ELF-1 (cell line): ENCODE measurements around the gene AFAP1L2.

Experiments used
- DNase-seq: peaks from one replicate; pipeline ENCODE4 v3.0.0-alpha.2; 2016; ENCODE audit warnings: low read depth, low spot score

AFAP1L2 gene

DNA sequence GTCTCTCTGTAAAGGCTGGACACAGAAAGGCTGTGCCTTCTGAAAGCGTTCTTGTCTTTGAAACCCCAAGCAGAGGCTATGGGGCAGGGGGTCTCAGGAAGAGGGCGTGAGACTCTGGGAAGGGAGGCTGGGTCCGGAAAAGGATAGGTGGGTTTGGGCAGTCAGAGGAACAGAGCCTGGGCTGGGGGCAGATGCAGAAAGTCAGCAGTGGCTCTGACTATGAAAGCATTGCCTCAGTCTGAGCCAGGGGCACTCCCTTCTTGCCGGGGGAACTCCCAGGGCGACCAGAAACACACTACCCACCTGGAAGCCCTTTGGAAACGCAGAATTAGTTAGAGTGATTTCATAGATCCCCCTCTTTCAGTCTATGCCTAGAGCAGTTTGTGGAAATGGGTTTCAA is 93.3 kb downstream of the AFAP1L2 start:
- DNase-seq = no peak

- peak; percentile 41 for DNase-seq
Observed at GRCh38 chr10:114310346-114310745, 94.0 kb downstream of the AFAP1L2 start.

DNA sequence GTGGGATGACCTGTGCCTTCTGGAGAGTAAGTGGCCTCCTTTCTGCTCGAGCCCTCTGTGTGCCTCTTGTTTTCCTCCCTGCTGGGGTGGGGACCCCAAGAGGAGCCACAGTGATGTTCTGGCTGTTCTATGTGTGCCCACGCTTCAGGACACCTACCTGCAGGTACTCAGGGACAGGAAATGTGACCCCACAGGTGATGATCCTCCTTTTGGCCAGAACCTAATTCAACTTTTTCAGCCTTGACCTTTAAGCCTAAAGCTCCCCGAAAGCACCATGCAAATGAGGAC is 95.0 kb downstream of the AFAP1L2 start:
- DNase-seq = no peak

- DNase-seq = no peak
Observed at GRCh38 chr10:114308531-114309363, 95.6 kb downstream of the AFAP1L2 start.

DNA sequence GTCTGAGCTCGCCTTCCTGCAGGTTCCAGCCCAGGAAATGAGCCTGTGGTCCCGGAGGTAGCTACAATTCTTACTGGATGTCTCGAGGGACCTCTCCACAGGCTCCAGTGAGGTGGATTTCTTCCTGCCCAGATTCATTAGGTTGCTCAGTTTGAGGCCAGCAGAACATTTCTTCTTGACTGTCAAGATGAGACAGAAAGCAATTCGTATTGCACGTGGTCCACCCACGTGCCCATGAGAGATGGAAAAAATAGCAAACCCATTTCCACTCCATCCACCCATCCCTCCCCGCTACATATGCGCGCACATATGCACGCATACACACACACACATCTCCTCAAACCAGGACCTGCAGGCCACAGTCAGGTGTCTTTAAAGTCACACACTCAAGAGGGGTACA is 96.6 kb downstream of the AFAP1L2 start:
- no peak for DNase-seq

GRCh38 chr10:114306116-114306973 is 98.0 kb downstream of the AFAP1L2 start:
- peak; percentile 70 for DNase-seq

- DNase-seq = no peak
Observed at GRCh38 chr10:114305521-114305925, 98.8 kb downstream of the AFAP1L2 start.

DNA sequence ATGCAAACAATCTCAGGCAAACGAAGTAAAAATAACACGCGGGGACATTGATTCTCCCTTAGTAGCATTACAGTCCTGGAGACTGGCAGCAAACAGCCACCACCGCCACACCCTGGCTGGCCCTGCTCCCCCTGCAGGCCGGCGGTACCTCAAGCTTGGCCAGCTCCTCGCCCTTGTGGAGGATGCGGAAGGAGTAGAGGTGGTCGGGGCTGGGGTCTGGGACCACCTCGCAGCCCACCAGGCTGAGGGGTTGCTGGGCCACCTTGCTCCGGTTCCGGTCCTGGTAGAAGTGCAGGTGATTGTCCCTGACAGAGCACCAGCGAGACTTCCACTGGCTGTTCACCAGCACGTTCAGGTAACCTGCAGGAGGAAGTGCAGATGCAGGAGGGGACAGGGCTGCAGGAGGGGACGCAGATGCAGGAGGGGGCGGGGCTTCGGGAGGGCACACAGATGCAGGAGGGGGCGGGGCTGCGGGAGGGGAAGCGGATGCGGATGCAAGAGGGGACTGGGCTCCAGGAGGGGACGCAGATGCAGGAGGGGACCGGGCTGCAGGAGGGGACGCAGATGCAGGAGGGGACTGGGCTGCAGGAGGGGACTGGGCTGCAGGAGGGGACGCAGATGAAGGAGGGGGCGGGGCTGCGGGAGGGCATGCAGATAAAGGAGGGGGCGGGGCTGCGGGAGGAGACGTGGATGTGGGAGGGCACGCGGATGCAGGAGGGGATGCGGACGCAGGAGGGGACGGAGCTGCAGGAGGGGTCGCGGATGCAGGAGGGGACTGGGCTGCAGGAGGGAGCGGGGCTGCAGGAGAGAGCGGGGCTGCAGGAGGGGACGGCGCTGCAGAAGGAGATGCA is 99.5 kb downstream of the AFAP1L2 start:
- peak; percentile 87 for DNase-seq

DNA sequence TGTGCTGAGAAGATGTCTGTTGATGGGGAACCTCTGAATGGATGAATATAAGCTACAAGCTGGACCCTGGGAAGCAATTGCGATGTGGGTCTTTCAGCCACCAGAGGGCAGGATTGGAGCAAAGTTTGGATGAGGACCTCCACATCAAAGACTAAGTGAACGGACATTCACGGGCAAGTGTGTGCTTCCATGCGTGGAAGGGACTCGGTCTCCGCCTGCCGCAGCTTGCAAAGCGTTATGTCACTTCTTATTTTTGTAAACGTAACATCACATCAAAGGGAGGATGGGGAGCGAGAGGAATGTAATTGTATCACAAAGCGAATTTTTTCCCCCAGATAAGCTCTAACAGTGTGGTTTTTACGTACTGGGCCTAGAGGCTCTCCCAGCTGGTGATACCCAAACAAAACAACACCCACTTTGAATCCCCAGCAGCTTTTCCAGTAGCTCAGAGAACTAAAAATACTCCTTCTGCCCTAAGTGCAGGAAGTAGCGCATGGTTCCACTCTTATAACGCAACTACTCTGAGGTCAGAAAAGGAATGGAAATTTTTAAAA is 100.2 kb downstream of the AFAP1L2 start:
- peak; percentile 85 for DNase-seq

DNA sequence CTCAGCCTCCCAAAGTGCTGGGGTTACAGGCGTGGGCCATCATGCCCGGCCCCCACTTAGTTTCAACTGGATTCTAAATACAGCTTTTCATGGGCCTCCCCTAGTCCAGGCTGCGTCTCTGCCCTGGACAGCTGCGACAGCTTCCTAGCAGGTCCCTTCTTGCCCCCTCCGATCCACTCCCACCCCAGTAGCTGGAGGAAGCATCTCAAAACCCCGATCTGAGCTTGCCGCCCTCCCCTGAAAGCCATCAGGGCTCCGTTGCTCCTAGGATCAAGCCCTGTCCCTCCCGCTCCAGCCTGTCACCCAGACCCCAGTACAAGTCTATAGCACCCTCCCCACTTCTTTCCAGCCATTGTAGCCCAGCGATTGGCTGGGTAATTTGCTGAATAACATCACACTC is 100.7 kb downstream of the AFAP1L2 start:
- DNase-seq = no peak

- peak; percentile 20 for DNase-seq
Observed at GRCh38 chr10:114301951-114302710, 102.2 kb downstream of the AFAP1L2 start.

DNA sequence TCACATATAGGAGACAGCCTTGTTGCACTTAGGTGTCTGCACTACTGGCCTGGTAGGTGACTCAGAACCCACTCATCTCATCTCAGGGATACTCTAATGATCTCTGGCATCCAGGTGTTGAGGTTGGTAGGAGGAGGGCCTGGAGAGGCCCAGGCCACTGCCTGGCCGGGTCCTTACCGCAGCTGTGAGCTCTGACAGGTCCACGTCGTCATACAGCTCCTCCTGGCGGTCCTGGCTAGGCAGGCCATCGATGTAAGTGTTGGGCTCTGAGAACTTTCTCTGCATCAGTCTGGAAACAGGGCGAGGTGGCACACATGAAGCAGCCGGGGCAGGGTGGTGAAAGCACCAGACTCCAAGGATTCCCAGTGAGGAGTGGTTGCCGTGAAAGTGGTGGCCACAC is 103.1 kb downstream of the AFAP1L2 start:
- DNase-seq = no peak

- no peak for DNase-seq
Observed at GRCh38 chr10:114300036-114300645, 104.2 kb downstream of the AFAP1L2 start.

DNA sequence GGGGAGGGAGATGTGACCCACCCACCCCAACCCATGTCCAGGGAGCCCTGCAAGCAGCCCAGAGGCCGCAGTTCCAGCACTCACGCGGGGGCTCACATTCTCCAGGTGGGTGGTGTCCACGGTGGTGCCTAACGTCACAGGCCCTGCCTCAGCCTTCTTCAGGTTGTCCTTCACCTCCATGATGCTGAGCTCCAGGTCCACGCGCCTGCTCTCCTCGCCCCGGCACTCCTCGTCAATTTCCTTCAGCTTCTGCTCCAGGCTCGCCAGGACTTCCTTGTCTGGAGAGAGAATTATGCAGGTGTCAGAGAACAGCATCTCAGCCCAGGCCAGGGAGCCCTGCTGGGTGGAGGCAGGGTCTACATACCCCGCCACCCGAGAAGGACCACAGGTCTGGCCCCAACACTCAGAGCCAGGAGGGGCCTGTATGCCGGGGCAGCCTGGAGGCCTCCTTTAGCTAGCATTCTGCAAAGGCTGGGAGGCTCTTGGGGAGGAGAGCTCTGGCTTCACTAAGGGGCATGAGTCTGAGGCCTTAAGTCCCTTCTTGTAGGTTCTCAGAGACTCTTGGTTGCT is 107.1 kb downstream of the AFAP1L2 start:
- no peak for DNase-seq

GRCh38 chr10:114295393-114295792 is 108.9 kb downstream of the AFAP1L2 start:
- no peak for DNase-seq

DNA sequence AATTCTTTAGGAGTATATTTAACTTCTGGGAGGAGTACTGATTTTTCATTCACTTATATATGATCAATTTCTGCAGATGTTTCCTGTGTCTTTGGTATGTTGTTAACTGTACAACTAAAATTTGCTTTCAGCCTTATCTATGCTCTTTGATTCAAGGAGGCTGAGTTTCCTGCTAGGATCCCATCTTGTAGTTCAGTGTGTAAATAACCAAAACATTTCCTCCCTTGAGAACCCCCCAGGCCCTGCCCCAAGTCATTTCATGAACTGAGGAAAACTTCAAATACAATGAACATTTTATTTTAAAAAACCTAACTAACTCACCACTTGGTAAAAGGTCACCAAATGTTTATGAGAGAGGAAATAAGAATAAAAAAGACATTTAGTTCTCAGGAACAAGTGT is 109.8 kb downstream of the AFAP1L2 start:
- no peak for DNase-seq

- no peak for DNase-seq
Observed at GRCh38 chr10:114293075-114293474, 111.2 kb downstream of the AFAP1L2 start.

DNA sequence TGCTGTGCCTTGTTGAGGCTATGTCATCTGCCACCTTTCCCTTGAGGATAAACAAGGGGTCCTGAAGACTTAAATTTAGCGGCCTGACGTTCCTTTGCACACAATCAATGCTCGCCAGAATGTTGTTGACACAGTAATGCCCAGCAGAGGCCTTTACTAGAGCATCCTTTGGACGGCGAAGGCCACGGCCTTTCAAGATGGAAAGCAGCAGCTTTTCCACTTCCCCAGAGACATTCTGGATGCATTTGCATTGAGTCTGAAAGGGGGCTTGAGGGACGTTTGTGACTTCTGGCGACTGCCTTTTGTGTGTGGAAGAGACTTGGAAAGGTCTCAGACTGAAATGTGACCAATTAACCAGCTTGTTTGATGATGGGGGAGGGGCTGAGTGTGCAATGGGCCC is 112.8 kb downstream of the AFAP1L2 start:
- no peak for DNase-seq

DNA sequence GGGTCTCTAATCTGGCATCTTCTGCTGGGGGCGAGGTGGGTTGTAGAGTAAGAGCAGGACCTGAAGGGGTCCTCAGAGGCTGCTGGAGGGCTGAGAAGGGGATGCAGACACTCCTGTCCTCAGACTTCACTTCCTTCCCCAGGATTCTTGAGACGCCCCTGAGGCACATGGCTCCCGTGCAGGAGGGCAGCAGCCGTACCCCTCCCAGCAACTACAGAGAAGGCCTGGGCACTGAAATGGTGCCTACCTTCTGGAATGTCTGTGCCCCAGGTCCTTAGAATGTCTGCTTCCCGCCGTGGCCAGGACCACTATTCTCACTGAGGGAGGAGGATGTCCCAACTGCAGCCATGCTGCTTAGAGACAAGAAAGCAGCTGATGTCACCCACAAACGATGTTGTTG is 113.2 kb downstream of the AFAP1L2 start:
- DNase-seq = no peak

- no peak for DNase-seq
Observed at GRCh38 chr10:114290038-114290437, 114.3 kb downstream of the AFAP1L2 start.
